IMR-90 (cell line): ENCODE results near the gene RALA.

ENCODE experiments used
- BHLHE40 ChIP-seq: fragments of 150-350 bp; IDR thresholded peaks from 2 replicates; pipeline ENCODE4 v1.6.1; 2016; ENCODE audit warnings: mild to moderate bottlenecking, low read depth, low read length
- CEBPB ChIP-seq: IDR thresholded peaks from 2 replicates; pipeline ENCODE4 v1.6.1; 2012; ENCODE audit warnings: low read depth, low read length, improper control_type of control experiment
- MAFK ChIP-seq: IDR thresholded peaks from 2 replicates; pipeline ENCODE4 v1.6.1; 2012; ENCODE audit warnings: low read depth, low read length, improper control_type of control experiment
- MXI1 ChIP-seq: IDR thresholded peaks from 2 replicates; pipeline ENCODE4 v1.6.1; 2012; ENCODE audit warnings: low read depth, mild to moderate bottlenecking, low read length, moderate library complexity, borderline replicate concordance
- NFE2L2 ChIP-seq: fragments of 150-350 bp; IDR thresholded peaks from 2 replicates; pipeline ENCODE4 v1.6.1; 2016; ENCODE audit warnings: low read depth, mild to moderate bottlenecking, low read length
- POLR2A ChIP-seq: IDR thresholded peaks from 2 replicates; pipeline ENCODE4 v1.6.1; 2012; ENCODE audit warnings: mild to moderate bottlenecking, low read depth, low read length
- RAD21 ChIP-seq: IDR thresholded peaks from 2 replicates; pipeline ENCODE4 v1.6.1; 2012; ENCODE audit warnings: low read length, improper control_type of control experiment
- RCOR1 ChIP-seq: IDR thresholded peaks from 2 replicates; pipeline ENCODE4 v1.6.1; 2012; ENCODE audit warnings: mild to moderate bottlenecking, low read length, improper control_type of control experiment; ENCODE audit not compliant: insufficient replicate concordance
- RFX5 ChIP-seq: IDR thresholded peaks from 2 replicates; pipeline ENCODE4 v1.8.0; 2012; ENCODE audit warnings: low read depth, mild to moderate bottlenecking, low read length, moderate library complexity
- SMC3 ChIP-seq: fragments of 150-350 bp; IDR thresholded peaks from 2 replicates; pipeline ENCODE4 v1.6.1; 2016; ENCODE audit warnings: low read depth, mild to moderate bottlenecking, antibody characterized with exemption, low read length, moderate library complexity
- TF ChIP-seq, protein P1 (sequence below): conservative IDR thresholded peaks from 2 replicates; pipeline ENCODE4 v1.5.1; 2012; ENCODE audit warnings: mild to moderate bottlenecking, low read depth, low read length, improper control_type of control experiment
- TF ChIP-seq, protein P2 (sequence below): fragments of 150-350 bp; IDR thresholded peaks from 2 replicates; pipeline ENCODE4 v1.6.1; 2017; ENCODE audit warnings: mild to moderate bottlenecking, antibody characterized with exemption, low read length, low read depth

DNA sequence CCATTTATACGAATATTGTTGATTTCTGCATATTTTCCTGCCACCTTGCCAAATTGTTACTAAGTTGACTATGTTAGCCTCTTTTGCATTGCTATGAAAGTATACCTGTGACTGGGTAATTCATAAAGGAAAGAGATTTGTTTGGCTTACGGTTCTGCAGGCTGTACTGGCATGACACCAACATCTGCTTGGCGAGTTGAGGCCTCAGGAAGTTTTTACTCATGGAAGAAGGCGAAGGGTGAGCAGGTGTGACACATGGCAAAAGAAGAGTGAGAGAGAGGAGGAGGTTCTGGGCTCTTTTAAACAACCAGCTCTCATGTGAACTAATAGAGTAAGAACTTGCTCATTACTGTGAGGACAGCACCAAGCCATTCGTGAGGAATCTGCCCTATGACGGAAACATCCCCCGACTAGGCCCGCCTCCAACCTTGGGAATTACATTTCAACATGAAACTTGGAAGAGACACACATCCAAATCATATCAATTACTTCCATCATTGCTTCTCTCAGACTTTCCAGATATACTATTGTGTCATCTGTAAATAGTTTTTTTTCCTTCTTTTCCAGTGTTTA lies 8.4 kb downstream of the RALA start:
- TF ChIP-seq, protein P1, sequence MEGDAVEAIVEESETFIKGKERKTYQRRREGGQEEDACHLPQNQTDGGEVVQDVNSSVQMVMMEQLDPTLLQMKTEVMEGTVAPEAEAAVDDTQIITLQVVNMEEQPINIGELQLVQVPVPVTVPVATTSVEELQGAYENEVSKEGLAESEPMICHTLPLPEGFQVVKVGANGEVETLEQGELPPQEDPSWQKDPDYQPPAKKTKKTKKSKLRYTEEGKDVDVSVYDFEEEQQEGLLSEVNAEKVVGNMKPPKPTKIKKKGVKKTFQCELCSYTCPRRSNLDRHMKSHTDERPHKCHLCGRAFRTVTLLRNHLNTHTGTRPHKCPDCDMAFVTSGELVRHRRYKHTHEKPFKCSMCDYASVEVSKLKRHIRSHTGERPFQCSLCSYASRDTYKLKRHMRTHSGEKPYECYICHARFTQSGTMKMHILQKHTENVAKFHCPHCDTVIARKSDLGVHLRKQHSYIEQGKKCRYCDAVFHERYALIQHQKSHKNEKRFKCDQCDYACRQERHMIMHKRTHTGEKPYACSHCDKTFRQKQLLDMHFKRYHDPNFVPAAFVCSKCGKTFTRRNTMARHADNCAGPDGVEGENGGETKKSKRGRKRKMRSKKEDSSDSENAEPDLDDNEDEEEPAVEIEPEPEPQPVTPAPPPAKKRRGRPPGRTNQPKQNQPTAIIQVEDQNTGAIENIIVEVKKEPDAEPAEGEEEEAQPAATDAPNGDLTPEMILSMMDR = no peak
- TF ChIP-seq RAD21 (no peak), SMC3 (no peak), POLR2A (no peak), RFX5 (no peak), RCOR1 (no peak), MXI1 (no peak), CEBPB (no peak), BHLHE40 (no peak), MAFK (no peak), NFE2L2 (no peak)
- TF ChIP-seq, protein P2, sequence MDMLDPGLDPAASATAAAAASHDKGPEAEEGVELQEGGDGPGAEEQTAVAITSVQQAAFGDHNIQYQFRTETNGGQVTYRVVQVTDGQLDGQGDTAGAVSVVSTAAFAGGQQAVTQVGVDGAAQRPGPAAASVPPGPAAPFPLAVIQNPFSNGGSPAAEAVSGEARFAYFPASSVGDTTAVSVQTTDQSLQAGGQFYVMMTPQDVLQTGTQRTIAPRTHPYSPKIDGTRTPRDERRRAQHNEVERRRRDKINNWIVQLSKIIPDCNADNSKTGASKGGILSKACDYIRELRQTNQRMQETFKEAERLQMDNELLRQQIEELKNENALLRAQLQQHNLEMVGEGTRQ = no peak
